Suppressor macrophage treated with lipopolysaccharide for 1 hour (primary cell): Measurements from ENCODE around the gene NSG2.

Source experiments
- DNase-seq, 3 donors: peaks; one replicate each; pipeline ENCODE4 v3.0.0-alpha.2; 2020 to 2022

NSG2 gene

DNA sequence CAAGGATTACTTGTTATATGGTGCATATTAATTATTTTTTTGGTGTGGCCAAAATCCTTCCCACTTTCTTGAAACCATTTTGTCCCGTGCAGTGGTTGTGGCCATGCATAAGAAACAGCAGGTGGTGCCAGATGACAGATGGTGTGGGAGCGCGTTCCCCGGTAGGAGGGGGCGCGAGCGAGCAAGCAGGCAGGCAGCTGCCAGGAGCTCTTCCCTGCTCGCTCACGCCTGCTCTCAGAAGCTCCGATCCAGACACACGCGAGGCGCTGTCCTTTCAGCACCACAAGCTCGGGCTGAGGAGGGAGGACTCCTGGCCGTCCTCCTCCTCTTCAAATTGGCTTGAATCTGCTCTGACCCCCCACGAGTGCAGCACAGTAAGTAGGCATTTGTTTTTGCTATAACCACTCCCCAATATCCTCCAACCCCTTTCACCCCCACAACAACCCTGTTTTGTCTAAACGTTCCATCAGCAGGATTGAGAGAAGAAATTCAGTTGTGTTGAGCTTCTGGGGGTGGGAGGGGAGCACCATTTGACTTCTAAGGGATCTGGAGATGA lies at the start of gene NSG2:
Gene NSG2, plus strand, starts transcription at position 237 of the 556 bp plus-strand sequence. CDS start 1,050 bp downstream, outside the sequence.
- DNase-seq: peak; percentile 49 to 65 (median 51)

DNA sequence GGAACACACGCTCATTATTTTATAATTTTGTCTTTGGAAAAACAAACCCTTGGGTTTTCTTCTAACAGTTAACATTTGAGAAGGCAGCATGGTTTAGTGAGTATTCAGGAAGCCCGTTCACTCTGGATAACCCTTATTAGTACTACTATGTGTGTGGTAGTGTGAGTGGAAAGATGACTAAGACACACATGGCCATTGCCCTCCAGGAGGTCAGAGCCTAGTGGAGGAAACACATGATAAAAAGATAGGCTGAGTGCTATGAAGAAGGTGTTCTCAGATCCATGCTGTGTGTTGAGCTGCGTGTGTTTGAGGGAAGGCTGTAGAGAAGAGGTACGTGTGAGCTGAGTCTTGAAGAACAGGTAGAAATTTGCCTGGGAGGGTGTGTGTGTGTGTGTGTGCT lies 48.2 kb upstream of the NSG2 start:
- DNase-seq: peak in 1 of 3 donors; percentile 20

DNA sequence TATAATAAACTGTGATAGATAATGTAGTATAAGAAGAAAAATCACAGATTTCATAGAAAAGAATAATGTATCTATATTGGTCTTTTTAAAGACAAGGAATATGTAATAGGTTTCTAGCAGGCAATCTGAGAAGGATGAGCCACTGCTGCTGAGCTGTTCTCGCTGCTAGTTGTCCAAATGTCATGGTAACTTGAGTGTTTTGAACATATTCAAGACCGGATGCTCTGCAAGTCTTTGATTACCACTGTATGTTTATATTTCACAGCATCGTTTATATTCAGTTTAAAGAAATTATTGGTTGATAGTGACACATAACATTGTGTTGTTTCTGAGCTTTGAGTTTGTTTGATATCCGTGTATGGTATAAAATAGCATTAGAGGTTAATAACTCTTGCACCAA lies 47.0 kb upstream of the NSG2 start:
- DNase-seq: no peak

DNA sequence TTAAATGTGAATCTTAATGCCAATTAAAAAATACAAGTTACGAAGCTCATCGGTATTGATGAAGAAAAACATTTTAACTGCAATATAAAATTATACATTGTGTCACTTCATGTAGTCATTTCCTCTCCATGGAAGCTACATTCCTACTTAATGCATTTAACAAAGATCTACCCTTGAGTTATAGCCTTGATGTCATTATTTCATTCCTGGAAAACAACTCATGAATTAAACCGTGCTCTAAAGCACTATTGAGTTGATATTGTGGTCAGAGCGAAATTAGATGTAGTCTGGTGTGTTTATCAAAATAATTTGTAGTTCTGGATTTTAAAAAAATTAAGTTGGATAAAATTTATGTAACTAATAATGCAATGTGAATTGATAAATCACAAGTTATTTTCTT lies 45.4 kb upstream of the NSG2 start:
- no peak for DNase-seq

DNA sequence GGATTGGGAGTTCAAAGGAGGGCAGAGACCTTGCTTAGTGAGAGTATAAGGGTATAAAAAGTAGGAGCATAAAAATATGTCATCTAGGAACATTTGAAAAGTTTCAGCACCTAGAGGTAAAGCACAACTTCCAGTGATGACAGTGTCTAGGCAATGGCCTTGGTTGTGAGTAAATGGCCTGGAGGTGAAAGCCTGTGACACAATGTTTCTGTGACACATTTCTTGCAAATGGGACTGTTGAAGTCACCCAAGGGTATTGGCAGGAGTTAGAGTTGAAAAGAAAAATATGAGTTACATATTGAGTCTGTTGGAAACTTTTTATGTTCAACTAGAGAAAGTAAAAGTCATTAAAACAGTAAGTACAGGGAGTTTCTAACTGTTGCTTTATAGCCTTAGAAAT lies 41.7 kb upstream of the NSG2 start:
- no peak for DNase-seq

DNA sequence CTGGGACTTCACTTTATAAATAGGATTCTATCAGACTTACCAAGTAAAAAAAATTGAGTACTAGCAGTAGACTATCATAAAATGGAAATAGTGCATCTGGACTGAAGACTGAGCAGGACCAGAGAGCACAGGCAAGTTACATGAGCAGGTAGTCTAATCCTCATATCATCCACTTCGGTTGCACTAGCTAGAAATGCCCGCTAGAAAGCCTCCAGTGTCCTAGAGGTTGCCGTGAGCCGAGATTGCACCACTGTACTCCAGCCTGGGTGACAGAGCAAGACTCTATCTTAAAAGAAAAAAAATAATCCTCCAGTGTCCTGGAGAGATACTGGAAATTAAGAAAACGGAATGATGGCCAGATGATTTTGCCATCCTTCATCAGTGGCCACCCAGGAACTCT lies 36.6 kb upstream of the NSG2 start:
- no peak for DNase-seq

DNA sequence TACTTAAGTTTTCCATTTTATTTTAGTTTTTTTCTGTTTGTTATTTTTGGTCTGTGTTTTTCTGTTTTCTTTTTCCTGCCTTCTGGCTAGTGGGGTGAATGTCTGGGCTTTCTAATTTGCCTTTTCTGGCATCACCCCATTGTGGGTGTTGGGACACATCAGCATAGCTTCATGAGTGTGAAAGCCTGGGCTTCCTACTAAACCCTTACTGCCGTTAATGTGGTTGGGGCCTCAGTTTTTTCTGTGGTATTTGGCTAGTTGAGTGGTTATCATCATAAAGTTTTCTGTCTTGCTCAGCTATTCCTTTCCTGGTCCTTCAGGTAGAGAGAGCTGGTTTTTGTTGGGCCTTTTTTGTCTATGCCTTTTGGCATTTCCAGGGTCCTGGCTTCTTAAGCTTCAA lies 35.1 kb upstream of the NSG2 start:
- DNase-seq: no peak

DNA sequence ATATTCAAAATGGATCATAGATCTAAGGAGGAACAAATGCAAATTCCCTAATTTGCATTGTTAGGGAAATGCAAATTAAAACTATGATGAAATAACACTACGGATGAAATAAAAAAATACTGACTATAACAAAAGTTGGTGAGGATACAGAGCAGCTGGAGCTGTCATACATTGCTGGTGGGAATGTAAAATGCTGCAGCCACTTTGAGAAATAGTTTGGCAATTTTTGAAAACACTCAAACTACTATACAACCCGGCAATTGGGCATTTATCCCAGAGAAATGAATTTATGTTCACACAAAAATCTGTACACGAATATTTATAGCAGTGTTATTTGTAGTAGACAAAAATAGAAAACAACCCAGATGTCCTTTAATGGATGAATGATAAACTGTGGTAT lies 34.1 kb upstream of the NSG2 start:
- DNase-seq: no peak

DNA sequence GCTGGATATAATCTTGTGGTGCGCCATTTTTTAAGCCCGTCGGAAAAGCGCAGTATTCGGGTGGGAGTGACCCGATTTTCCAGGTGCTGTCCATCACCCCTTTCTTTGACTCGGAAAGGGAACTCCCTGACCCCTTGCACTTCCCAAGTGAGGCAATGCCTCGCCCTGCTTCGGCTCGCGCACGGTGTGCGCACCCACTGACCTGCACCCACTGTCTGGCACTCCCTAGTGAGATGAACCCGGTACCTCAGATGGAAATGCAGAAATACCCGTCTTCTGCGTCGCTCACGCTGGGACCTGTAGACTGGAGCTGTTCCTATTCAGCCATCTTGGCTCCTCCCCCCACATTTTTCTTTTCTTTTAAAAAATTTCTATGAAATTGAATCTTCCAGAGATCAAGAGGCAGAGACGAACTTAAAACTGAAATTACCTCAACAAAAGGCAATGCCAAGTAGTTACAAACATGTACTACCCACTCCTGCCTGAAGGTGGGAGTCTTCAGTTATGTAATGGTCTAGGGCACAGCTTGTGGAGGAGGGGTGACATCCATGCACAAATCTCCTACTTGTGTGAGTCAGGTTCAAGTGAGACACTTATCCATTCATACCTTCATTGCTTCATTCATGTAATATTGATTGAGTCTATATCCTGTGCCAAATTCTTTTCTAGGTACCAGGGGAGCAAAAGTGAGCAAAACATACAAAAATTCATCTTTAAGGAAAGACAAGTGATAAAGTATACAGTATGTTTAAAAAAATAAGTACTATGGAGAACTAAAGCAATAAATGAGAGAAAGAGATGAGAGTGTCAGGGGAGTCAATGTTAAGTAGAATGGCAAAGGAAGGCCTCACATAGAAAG lies 25.2 kb upstream of the NSG2 start:
- peak; percentile 48 to 60 (median 53) for DNase-seq

DNA sequence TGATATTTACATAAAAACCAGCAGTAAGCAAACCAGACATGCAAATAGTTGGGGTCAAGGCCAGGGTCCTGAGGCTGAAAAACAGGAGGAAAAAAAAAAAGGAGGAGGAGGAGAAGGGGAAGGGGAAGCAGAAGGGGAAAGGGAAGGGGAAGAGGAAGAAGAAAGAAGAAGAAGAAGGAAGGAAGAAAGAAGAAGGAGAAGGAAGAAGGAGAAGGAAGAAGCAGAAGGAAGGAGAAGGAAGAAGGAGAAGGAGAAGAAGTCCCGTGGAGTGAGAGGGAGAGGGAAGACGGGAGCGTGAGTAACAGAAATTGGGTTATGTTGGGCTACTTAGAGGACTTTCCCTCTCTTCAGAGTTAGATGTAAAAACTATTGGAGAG lies 24.6 kb upstream of the NSG2 start:
- DNase-seq: no peak

DNA sequence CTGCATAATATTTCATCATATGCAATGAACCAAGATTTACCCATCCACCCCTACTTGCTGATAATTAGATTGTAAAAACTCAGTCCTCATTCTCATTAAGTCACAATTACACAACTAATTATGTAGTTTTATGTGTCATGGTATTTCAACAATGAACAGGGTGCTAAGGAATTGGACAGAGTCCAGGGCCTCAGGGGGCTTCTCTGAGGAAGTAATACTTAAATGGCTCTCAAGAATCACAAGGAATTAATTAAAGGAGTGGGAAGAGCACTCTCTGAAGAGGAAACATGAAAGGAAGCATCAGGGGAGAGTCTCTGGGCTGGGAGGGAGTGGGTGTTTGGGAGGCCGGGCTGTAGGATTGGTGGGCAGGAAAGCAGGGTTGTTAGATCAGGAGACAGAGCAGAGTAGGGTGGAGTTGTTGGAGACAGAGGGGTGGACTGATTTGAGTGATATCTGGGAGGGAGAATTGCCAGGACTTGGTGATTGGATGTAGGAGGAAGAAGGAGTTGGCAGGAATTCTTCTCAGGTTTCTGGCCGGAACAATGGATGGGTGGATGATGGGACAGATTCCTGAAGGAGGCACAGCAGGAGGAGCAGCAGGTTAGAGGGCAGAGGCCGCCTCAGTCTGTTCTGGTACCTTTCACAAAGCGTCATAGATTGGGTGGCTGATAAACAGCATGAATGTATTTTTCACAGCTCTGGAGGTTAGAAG lies 23.0 kb upstream of the NSG2 start:
- no peak for DNase-seq

DNA sequence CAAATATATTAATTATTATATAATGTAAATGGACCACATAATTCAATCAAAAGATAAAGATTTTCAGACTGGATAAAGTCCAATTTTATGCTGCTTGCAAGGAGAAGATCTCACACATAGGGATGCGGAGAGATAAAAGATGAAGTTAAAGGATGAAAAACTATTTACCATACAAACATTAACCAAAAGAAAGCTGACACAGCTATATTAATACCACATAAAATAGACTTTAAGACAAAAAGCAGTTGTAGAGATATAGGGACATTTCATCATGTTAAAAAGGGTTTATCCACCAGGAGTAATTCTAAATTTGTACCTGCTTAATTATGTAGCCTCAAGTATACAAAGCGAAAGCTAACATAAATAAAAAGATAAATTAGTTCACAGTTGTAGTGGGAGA lies 15.2 kb upstream of the NSG2 start:
- no peak for DNase-seq

DNA sequence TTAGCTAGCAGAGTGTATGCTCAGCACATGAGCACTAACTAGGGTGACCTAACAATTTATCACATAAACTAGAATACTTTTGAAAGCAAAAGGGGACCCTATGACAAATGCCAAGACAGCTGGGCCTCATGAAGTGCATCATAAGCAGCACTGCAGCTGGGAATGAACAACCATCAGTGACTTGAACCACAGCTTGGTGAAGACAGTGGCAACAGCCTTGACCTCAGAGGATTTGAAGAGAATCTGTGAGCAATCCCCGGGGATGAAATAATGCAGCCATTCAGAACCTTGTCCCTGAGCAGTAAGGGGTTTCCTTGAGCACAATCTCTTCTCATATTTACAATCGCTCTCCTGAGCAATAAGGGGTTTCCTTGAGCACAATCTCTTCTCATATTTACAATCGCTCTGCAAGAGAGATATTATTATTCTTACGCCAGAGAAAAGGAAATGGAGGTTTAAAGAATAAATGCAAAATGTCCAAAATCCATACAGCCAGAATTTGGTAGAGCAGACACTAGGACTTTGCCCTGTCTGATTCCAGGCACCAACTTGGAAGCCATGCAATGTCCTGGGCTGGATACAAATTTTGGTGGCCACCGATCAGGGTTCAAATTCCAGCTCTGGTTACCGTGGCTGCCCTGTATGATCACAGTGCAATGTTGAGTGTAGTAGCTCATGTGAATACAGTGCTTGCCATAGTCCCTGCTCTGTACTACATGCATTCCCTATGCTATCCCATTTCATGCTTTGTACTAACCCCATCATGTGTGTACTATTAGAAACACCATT lies 846 bp upstream of the NSG2 start:
- no peak for DNase-seq

DNA sequence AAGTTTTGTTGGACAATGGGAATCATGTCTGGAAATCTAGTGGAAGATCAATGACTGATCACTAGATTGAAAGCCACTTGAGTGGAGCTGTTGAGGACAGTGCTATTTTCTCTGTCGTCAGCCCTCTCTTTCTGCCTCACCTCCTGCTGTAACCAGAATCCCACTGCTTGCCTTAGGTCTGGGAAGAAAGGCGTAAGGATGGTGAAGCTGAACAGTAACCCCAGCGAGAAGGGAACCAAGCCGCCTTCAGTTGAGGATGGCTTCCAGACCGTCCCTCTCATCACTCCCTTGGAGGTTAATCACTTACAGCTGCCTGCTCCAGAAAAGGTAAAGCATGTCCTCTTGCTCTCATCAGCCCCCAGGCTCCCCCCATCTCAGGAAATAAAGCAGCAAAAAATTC lies 1.1 kb downstream of the NSG2 start:
- DNase-seq: no peak

DNA sequence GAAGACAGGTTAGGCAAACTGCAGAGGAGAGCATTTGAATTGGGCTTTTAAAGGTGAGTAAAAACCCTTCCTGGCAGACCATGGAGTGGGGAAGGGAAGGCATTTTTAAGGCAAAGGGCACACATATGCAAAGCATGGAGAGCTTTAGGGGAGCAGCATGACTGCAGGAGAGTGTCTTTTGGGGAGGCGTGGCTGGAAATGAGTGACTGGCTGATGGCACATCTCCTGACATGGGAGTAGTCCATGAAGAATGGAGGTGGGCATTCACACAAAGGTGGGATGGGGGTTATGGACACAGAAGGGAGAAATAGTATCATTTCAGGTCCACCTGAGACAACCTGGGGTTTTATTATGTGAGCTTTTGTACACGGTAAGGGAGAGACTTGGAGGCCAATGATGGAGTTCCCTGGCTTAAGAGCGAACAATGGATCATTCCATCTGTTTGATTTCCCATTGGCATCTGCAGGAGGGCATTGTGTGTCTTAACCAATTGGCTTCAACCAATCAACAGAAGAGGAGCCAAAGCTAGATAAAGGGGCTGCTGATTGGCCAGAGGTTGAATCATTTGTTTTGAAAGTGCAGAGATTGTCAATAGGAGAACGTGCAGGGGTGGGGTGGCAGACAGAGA lies 2.1 kb downstream of the NSG2 start:
- DNase-seq: no peak

DNA sequence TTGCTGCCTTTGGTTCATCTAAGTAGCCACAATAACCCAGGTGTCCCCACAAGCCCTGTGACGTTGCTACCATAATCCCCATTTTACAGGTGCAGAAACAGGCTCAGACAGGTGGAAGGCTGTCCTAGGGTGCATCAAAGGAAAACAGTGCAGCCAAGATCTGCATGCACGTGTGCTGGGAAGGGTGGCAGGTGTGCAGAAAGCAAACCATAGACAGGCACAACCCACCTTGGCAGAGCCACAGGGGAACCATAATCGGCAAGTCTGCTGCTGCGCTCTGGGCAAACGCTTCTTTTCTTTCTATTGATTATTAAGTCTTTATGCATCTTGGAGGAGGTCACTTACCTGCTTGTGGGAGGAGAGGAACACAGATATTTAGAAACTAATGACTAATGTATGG lies 7.1 kb downstream of the NSG2 start:
- no peak for DNase-seq

DNA sequence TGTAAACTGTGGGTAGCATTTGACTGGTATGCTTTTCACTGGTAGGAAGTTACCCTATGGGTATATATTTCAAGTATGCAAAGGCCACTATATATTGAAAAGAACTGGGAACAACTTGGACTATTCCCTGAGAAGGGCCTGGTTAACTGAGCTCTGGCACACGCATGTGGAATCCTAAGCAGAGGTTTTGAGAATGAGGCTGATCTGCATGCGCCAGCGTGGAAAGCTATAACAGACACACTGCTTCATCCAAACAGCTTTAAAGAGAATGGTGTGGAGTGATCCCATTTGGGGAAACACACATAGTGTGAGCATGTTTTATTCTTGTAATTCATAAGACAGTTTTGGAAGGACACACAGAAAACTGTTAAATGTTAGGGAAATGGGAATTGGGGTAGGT lies 8.4 kb downstream of the NSG2 start:
- no peak for DNase-seq

DNA sequence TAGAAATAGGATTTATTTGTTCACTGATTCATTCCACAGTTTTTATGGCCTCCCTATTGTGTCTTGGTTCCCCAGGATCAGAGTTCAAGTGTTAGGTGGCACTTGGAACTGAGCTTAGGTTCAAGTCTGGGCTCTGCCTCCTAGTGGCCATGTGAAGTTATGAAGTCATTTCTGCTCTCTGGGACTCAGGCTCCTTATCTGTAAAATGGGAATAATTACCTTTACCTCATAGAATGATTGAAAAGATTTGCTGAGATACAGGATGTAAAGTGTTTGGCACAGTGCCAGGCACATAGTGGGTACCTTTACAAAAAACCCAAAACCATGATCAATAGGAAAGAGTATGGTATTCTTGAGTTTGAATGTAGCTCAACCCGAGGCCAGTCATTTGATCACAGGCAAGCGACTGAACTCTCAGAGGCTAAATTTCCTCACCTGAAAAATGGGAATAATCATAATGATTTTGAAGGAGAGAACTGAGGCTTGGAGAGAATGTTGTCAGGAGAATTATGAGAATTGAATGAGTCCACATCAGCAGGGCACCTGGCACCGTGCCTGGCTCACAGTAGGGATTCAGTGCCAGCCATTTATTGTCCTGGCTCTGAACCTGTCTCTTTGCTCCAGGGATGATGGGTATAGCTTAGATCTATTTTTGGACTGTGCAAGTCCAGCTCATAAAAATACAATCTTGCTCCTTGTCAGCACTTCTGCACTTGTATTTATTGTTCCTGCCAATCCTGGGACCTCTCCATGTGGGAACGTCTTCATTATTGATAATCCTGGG lies 10.8 kb downstream of the NSG2 start:
- no peak for DNase-seq

DNA sequence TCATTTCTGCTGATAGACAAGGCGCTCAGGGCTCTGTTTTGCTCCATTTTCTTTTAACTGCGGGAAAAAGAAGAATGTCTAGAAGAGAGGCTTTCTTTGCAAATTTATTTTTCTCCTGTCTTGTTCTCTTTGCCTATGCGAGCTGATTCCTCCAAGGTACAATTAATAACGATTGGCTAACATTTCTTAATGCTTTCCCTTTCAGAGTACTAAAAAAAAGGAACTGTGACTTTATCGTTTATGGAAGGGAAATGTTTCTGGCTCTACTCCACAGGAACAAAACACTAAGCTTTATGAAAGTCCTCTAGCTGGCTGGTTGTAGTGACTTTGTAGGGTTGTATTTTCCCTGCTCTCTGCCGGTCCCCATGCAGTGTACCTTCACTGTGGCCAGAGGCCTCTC lies 11.7 kb downstream of the NSG2 start:
- DNase-seq: no peak

DNA sequence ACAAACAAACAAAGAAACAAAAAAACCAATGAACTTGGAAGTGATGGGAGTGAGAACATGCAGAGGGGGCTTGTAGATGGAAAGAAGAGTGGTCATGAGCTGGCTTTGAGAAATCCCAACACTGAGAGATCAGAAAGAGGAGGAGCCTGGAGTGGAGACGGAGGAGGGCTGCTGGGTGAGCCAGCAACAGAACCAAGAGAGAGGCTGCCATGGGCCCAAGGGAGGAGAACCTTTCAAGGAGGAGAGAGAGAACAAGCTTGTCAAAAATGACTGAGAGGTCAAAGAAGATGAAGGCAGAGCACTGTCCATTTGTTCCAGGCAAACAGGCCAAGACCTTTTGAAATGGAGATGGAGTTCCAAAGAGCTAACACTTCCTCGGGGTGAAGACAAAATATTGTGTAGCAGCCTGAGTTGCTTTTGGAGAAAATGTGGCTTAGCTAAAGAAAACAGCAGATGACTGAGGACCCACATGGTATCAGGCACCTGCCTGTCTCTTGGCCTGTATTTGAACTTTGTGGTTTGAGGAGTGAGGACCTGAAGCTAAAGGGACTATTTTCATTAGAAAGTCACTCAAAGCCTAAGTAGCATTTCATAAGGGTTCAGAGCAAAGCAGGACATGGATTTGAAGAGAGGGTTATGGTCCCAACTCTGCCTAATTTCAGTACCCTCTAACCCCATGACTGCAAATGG lies 13.1 kb downstream of the NSG2 start:
- no peak for DNase-seq

DNA sequence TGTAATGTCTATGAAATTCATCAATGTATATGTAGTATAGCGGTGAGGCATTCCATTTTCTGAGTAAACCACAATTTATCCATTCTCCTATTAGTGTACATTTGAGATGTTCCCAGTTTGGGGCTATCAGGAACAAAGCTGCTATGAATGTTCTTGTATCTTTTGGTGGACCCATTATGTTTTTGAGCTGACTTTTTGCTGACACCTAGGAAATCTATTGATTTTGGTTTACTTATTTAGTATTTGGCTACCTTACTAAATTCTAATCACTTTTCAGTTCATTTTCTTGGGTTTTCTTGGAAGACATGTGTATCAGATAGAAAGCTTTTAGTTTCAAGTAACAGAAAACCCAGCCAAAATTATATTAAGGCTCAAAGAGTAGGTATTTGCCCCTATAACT lies 13.7 kb downstream of the NSG2 start:
- DNase-seq: no peak
